GM19438 (cell line): ENCODE measurements around the gene ACO2.
"Not testable (repeated sequence)": the region's sequence is repeated elsewhere in the genome, so short reads cannot be mapped to it uniquely, and the experiment has no call there.

Experiments used
- ATAC-seq: cut with Tn5 transposase; IDR thresholded peaks from one replicate; pipeline ENCODE4 v1.9.1; 2021; ENCODE audit warnings: low read depth; ENCODE audit not compliant: unreplicated experiment

Gene ACO2

DNA sequence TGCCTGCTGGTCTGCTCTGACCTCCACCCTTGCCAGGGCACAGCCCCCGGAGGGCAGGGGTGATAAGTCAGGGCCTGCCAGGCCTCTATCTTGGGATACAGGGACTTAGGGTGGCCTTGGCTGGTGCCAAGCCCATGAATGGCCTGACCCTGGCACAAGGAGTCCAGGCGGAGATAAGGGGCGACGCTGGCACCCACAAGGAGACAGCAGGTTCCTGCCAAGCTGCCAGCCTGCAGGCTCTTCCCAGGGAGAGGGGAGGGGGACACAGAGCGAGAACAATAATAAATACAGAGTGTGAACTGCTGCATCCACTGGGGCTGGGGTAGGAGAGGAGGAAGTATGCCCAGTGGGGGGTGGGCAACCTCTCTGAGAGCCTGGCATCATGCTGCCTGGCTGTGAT, 92.9 kb downstream of the ACO2 start:
- ATAC-seq = no peak

GRCh38 chr22:41562461-41562860, 93.5 kb downstream of the ACO2 start:
- no peak for ATAC-seq

DNA sequence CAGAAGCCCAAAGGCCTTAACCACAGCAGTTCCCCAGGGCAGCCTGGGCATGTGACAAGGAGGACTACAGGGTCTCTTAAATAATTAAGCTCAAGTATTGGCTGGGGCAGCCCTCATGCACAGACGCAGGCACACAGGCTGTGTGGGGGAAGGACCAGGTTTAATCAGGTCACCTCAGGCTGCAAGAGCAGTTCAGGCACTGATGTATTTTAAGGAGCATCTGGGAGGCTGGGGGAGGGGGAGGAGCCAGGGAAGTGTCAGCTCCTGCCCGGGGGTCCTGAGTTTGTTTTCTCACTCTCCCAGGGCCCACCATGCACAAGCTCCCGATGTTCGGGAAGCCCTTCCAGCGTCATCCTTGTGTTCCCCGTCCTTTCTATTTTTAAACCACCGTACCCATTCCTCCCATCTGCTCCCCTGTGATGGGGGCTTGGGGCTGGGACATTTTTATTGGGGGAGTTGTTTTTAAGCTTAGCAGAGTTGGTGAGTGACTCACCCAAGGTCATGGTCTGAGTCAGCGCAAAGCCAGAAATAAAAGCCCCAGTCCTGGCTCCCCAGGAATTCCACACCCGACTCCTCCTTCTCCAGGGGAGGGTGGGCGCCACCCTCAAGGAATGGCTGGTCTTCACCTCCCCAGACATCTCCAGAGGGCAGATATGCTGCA, 94.3 kb downstream of the ACO2 start:
- ATAC-seq = no peak

GRCh38 chr22:41564563-41564962, 95.6 kb downstream of the ACO2 start:
- no peak for ATAC-seq

DNA sequence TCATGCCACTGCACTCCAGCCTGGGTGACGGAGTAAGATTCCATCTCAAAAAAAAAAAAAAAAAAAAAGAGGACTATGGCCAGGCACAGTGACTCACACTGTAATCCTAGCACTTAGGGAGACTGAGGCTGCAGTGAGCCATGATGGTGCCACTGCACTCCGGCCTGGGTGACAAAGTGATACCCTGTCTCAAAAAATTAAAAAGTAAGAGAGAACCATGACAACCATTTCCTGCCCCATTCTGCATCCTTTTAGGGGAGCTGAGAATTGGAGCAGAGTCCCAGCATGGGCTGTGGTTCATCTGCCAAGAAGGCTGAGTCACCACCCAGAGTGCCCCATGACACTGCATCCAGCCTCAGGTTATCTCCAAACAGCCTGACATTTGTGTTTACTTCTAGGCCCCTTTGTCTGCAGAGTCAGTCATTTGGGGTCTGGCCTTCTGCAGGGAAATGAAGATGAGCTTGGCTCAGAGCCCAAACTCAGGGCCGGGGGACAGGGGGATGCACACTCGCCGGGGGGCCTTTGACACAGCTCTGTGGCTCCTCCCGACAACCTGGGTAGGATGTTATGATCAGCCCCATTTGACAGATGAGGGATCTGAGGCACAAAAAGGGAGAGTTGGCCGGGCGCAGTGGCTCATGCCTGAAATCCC, 96.6 kb downstream of the ACO2 start:
- no peak for ATAC-seq

- ATAC-seq = no peak
Measured at GRCh38 chr22:41567512-41567768, 98.5 kb downstream of the ACO2 start.

GRCh38 chr22:41568811-41569210, 99.9 kb downstream of the ACO2 start:
- ATAC-seq = no peak

- no peak for ATAC-seq
Measured at GRCh38 chr22:41570221-41570620, 101.3 kb downstream of the ACO2 start.

- no peak for ATAC-seq
Measured at GRCh38 chr22:41571786-41572185, 102.9 kb downstream of the ACO2 start.

GRCh38 chr22:41572305-41572704, 103.4 kb downstream of the ACO2 start:
- not testable (repeated sequence) for ATAC-seq

GRCh38 chr22:41573677-41574076, 104.8 kb downstream of the ACO2 start:
- ATAC-seq = no peak

DNA sequence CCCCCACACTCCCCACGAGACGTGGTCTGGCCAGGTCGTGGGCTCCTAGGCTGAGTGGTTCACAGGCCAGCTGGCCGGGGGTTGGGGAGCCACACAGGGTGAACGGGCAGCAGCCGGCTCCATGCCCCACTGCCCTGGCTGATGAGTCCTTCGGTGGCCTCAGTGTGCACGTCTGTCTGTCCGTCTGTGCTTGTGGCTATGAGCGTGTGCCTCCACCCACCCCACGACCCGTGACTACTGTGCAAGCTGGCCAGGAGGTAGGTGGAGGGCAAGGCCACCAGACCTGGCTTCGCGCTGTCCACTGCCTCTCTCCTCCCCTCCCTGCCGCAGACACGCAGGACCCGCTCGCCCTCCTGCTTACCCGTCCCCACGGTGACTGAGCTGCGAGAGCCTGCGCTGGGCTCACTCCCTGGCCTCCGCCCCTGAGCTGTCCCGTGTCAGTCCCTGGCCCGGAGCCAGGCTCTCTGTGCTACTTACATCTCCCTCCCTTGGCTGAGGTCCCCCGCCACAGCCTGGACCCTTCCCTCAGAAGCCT, 106.0 kb downstream of the ACO2 start:
- ATAC-seq = no peak

DNA sequence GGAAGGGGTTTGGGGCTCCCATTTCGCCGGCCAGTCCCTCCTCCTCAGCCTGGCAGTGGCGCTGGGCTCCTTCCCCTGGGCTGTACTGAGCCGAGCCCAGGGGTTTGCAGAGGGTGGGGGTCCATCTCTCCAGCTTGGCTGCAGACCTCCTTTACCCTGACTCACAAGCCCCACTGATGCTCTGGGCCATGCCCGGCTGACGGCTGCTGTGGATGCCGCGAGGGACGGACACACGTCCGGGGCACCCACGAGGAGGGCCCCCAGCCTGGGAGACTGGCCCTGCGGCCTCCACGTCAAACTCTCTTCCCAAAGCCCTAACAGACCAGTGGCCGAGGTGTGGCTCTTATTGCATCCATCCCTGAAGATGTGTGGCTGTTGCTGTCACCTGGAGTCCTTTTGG, 106.6 kb downstream of the ACO2 start:
- no peak for ATAC-seq

GRCh38 chr22:41576877-41577276, 108.0 kb downstream of the ACO2 start:
- ATAC-seq = no peak

DNA sequence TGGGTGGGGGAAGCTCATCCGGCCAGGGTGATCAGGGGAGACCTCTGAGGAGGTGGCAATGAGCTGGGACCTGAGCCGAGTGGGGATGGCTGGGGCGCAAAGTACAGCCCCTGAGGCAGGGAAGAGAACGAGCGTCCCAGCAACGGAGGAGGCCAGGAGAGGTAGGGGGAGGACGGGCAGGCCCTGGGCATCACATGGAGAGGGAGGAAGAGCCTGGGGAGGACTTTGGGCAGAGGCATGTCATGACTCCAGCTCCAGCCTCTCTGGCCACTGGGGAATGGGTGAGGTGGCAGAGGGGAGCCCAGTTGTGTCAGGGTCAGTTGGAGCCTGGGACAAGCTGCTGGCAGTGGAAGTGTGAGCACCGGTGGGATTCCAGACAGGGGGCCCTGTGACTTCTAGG, 109.2 kb downstream of the ACO2 start:
- no peak for ATAC-seq
